Epithelial cell of esophagus (primary cell): Measurements from ENCODE around the gene HMCN1.

Experiments
- DNase-seq: peaks from one replicate; pipeline ENCODE4 v3.0.0; 2010; ENCODE audit warnings: low read depth
- H3K4me3 ChIP-seq: 2 replicates; pipeline ENCODE4 v1.5.1; 2011; ENCODE audit warnings: mild to moderate bottlenecking, low read length, control low read depth
- TF ChIP-seq, protein P1 (sequence below): IDR thresholded peaks from 2 replicates; pipeline ENCODE4 v1.5.1; 2011; ENCODE audit warnings: low read depth, mild to moderate bottlenecking, low read length, control low read depth, inconsistent platforms; ENCODE audit not compliant: insufficient read depth; ENCODE audit errors: missing control alignments

Gene HMCN1

DNA sequence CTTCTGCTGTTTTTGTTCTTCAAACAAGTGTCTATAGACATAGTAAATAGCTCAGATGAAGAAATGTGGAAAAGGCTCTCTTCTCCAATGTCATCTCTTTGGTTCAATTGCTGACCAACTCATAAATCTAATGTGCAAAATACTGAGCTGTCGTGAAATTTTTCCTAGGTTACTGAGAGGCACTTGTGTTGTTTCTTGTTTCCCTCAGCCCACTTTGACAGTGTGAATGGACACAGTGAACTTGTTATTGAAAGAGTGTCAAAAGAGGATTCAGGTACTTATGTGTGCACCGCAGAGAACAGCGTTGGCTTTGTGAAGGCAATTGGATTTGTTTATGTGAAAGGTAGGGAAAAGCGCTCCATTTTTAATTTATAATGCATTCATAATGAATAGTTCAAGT is 395.6 kb downstream of the HMCN1 start:
- no peak overlapping the region for H3K4me3 ChIP-seq
- no peak for DNase-seq
- TF ChIP-seq, protein P1, sequence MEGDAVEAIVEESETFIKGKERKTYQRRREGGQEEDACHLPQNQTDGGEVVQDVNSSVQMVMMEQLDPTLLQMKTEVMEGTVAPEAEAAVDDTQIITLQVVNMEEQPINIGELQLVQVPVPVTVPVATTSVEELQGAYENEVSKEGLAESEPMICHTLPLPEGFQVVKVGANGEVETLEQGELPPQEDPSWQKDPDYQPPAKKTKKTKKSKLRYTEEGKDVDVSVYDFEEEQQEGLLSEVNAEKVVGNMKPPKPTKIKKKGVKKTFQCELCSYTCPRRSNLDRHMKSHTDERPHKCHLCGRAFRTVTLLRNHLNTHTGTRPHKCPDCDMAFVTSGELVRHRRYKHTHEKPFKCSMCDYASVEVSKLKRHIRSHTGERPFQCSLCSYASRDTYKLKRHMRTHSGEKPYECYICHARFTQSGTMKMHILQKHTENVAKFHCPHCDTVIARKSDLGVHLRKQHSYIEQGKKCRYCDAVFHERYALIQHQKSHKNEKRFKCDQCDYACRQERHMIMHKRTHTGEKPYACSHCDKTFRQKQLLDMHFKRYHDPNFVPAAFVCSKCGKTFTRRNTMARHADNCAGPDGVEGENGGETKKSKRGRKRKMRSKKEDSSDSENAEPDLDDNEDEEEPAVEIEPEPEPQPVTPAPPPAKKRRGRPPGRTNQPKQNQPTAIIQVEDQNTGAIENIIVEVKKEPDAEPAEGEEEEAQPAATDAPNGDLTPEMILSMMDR: no peak

DNA sequence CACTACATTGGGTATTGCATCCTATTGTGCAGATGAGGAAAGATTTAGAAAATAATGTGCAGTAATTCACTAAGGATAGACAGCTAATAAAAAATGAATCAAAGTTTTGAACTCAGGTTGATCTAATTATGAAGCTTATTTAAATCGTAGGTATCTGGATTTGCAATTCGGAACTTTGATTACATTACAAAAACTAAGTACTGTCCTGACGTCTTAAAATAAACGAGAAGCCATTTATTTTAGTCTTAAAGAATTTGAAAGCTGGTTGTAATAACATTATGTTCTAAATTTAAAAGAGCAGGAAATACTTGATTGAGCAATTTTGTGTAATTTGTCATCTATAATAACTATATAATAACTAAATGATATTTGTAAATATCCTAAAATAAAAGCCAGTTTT is 404.9 kb downstream of the HMCN1 start:
- no peak for DNase-seq
- TF ChIP-seq, protein P1: no peak
- H3K4me3 ChIP-seq: no peak overlapping the region

DNA sequence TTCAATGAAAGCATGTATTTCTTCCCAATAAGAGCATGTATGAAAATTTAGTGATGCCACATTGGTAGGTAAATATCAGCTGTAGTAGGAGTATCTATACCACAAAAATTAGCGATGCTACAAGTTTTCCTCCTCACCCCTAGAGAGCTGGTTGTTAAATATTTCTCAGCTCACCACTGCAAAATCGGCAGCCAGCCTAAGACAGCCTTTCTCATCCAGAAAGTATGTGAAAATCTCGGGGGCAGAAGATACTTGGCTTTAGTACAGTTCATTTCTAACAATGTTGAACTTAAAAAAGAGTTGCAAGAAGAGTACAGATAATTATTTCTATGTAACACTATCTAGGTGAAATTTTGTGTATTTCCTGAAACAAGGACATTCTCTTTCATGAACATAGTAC is 405.5 kb downstream of the HMCN1 start:
- DNase-seq: no peak
- H3K4me3 ChIP-seq: no peak overlapping the region
- TF ChIP-seq, protein P1: no peak

DNA sequence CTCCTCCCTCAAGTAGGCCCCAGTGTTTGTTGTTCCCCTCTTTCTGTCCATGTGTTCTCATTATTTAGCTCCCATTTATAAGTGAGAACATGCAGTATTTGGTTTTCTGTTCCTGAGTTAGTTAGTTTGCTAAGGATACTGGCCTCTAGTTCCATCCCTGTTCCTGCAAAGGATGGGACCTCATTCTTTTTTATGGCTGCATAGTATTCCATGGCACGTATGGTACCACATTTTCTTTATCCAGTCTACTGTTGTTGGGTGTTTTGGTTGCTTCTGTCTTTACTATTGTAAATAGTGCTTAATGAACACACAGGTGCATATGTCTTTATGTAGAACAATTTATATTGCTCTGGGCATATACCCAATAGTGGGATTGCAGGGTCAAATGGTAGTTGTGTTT is 408.0 kb downstream of the HMCN1 start:
- TF ChIP-seq, protein P1: no peak
- H3K4me3 ChIP-seq: no peak overlapping the region
- no peak for DNase-seq

DNA sequence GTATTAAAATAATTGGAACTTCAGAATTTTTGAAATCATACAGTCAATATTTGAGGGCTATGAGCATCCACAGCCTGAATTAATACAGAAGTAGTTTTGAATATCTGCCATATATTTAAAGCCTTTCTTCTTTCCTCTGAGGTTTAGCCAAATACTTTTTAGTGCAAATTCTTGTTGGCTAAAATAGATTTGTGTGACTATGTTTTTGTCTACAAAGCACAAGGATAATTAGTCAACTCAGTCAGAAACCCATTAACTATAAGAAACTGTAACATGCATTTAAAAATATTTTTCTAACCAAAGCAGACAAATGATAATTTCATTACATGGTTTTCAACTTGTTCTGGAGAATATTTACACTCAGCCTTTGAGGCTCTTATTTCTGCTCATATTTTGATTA is 408.7 kb downstream of the HMCN1 start:
- H3K4me3 ChIP-seq: no peak overlapping the region
- TF ChIP-seq, protein P1: no peak
- DNase-seq: no peak

DNA sequence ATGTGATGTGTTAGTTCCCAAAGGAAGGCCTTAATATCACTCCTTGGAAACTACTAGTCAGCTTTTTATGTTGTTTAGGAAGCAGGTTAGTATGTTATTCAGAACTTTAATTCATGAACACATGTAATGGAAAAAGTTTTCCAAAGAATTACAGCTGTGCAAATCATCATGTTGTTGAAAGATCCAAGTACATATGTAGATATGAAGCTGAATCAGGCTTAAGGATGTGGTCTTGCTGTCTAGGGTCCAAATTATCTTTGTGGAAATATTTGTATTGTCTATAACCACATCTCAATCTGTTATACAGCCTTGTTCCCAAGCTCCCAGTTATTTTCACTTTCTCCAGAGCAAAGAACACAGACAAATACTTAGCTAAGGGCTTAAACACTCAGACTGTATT is 409.3 kb downstream of the HMCN1 start:
- TF ChIP-seq, protein P1: no peak
- DNase-seq: no peak
- H3K4me3 ChIP-seq: no peak overlapping the region

DNA sequence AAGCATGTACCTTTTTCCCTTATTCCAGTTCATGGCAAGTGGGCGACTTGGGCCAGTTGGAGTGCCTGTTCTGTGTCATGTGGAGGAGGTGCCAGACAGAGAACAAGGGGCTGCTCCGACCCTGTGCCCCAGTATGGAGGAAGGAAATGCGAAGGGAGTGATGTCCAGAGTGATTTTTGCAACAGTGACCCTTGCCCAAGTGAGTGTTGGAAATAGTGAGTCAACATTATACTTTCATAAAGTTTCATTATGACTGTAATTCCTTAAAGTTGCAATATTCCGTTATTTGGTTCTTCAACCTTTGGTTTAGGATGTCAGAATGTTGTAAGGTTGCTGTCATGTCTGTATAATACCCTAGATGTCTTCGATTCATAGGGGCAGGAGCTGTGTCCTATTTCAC is 410.3 kb downstream of the HMCN1 start:
- DNase-seq: no peak
- H3K4me3 ChIP-seq: no peak overlapping the region
- TF ChIP-seq, protein P1: no peak
